Measurements from ENCODE around the gene PTPRT. TPM values are rescaled to one million over a fixed set of nuclear protein-coding genes. Genes with fewer than 3 reads are reported as not detected.

Gene PTPRT
- total and polyA plus RNA-seq, 2 of the 13 experiments (the other 11 are each of a cell fraction or from before 2014, with no cell fraction given): under 0.01 to 0.09 TPM

DNA sequence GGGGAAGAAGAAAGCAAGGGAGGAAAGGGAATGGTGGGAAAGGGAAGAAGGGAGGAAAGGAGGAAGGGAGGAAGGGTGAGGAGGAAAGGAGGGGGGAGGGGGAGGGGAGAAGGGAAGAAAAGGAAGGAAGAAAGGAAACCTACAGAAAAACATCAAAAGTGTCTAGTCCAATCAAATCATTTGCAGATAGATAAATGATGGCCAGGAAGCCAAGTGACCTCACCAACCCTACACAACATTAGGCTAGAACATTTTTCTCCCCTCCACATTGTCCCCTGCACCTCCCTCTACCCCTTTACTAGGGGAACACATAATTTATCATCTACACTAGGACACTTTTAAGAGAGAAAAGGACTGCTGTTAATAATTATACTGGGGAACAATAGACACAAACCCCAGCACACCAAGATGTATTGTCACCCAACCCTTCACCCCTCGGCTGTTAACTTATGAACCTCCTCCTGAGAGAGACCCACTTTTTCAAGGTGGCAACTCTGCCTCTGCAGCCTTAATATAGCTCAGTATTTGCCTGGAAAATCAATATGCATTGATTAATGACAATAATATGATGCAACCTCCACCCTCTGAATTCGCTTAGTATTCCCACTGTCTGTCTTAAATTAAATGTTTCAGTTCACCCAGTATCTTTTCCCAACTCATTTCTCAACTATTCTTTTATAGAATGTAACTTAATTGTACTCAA is 231.2 kb downstream of the PTPRT start:
- Histone ChIP-seq H3K4me2 (ENCODE audit: low read depth, low read length) (no peak overlapping the region), H3K9me3 (ENCODE audit: low read length) (no peaks in the 10 kb centered on the region), H3K27ac (ENCODE audit: extremely low read length, insufficient read depth, low read length) (no peak overlapping the region), H3K4me1 (ENCODE audit: insufficient read depth, low read length) (no peaks in the 10 kb centered on the region), H2AFZ (ENCODE audit: low read length) (no peak overlapping the region), H3K36me3 (replicated peaks in 1 of 2; ENCODE audit: control insufficient read depth in 1 of 2, insufficient read depth in 2 of 2, low read length in 2 of 2) (no peaks in the 10 kb centered on the region), H3K9ac (ENCODE audit: insufficient read depth, low read depth, low read length) (no peak overlapping the region), H3K4me3 (replicated peaks in 1 of 3; ENCODE audit: insufficient read depth in 1 of 3, low read depth in 2 of 3, low read length in 3 of 3) (no peak overlapping the region), H3K27me3 (ENCODE audit: control insufficient read depth in 1 of 2, insufficient read depth in 2 of 2, low read length in 2 of 2) (no peaks in the 10 kb centered on the region), H4K20me1 (ENCODE audit: insufficient read depth, low read length) (no peaks in the 10 kb centered on the region), H3K79me2 (ENCODE audit: insufficient read depth, low read length) (no peaks in the 10 kb centered on the region)
- in situ Hi-C loops (cut with HindIII; ENCODE audit: extremely low pct_ligation_motif_present, low pct_unique_long_range_greater_than_20kb): no loop called here
- no TSS peak for BruUV-seq (replicated peaks)
- WGBS (ENCODE audit: low lambda C conversion rate): 2% methylated on average over 2 of the region's 2 CpGs
- ChIA-PET CTCF (ENCODE audit: low intra/inter-chr PET ratio, low total read pairs) (no interaction called here), POLR2A (no interaction called here)
- ATAC-seq (no peak), FAIRE-seq (no peak), DNase-seq (ENCODE audit: low spot score) (no peak)
- intact Hi-C loops (cut with micrococcal nuclease; ENCODE audit: unreplicated experiment): no loop called here
- TF ChIP-seq ZNF546 (CRISPR knock-in tag; conservative IDR thresholded peaks at IDR 0.05) (no peak), THYN1 (CRISPR knock-in tag; IDR thresholded peaks at IDR 0.05; ENCODE audit: borderline replicate concordance, low read depth) (no peak), KAT2B (IDR thresholded peaks at IDR 0.05; ENCODE audit: borderline replicate concordance, low read depth, low read length) (peak; percentile 76), IRX3 (CRISPR knock-in tag; IDR thresholded peaks at IDR 0.05; ENCODE audit: borderline replicate concordance, low read depth) (no peak), ATF7 (IDR thresholded peaks at IDR 0.05) (peak; percentile 10; the same call in 1 of the 2 replicates), ATF7 (CRISPR knock-in tag; IDR thresholded peaks at IDR 0.05) (no peak), HNRNPK (IDR thresholded peaks at IDR 0.05; ENCODE audit: low read depth, low read length, poor library complexity, severe bottlenecking) (peak; percentile 97), ZNF709 (CRISPR knock-in tag; IDR thresholded peaks at IDR 0.05) (no peak), PCBP2 (optimal IDR thresholded peaks at IDR 0.05; ENCODE audit: low read depth, low read length, poor library complexity, severe bottlenecking) (peak; percentile 96)

DNA sequence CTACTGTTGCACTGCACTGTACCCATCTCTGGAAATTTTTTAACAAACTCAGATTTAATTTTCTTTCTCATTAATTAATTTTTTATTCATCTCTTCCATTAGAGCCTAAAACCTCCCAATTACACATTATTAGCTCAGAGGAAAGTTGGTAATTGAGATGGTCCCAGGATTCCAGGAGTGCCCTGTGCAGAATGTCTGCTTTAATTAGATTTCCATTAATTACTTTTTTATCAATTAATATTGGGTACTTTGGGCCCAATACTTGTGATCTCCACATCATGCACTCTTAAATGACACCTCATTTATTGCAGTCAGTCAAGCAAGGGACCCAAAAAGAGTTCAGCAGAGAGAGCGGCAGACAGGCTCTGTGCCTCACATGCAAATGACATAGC is 232.0 kb downstream of the PTPRT start:
- H3K9ac ChIP-seq (ENCODE audit: insufficient read depth, low read depth, low read length): no peak overlapping the region
- POLR2A ChIA-PET: no interaction called here
- no peaks in the 10 kb centered on the region for H3K27me3 ChIP-seq (ENCODE audit: control insufficient read depth in 1 of 2, insufficient read depth in 2 of 2, low read length in 2 of 2)
- H3K4me3 ChIP-seq (replicated peaks in 1 of 3; ENCODE audit: insufficient read depth in 1 of 3, low read depth in 2 of 3, low read length in 3 of 3): no peak overlapping the region
- DNase-seq (ENCODE audit: low spot score): no peak
- H3K4me1 ChIP-seq (ENCODE audit: insufficient read depth, low read length): no peaks in the 10 kb centered on the region
- BruUV-seq (replicated peaks): no TSS peak
- no peak overlapping the region for H3K27ac ChIP-seq (ENCODE audit: extremely low read length, insufficient read depth, low read length)
- no peak for ATAC-seq
- in situ Hi-C loops (cut with HindIII; ENCODE audit: extremely low pct_ligation_motif_present, low pct_unique_long_range_greater_than_20kb) (no loop called here), intact Hi-C loops (cut with micrococcal nuclease; ENCODE audit: unreplicated experiment) (no loop called here)
- no peaks in the 10 kb centered on the region for H3K9me3 ChIP-seq (ENCODE audit: low read length)
- FAIRE-seq: no peak
- no peak overlapping the region for H3K4me2 ChIP-seq (ENCODE audit: low read depth, low read length)
- no peaks in the 10 kb centered on the region for H3K79me2 ChIP-seq (ENCODE audit: insufficient read depth, low read length)
- no peaks in the 10 kb centered on the region for H4K20me1 ChIP-seq (ENCODE audit: insufficient read depth, low read length)
- H2AFZ ChIP-seq (ENCODE audit: low read length): no peak overlapping the region
- TF ChIP-seq ZKSCAN1 (IDR thresholded peaks at IDR 0.05; ENCODE audit: low read length): no peak
- no peak for TF ChIP-seq CBX2 (IDR thresholded peaks at IDR 0.05; ENCODE audit: low read depth, low read length)
- TF ChIP-seq CBX2 (CRISPR knock-in tag; IDR thresholded peaks at IDR 0.05; ENCODE audit: low read depth): no peak
- no peak for TF ChIP-seq FOXA1 (IDR thresholded peaks at IDR 0.05)
- TF ChIP-seq FOXA1 (CRISPR knock-in tag; IDR thresholded peaks at IDR 0.05): no peak
- no peak for TF ChIP-seq GFI1 (CRISPR knock-in tag; IDR thresholded peaks at IDR 0.05; ENCODE audit: borderline replicate concordance)
- no peak for TF ChIP-seq ZBTB3 (CRISPR knock-in tag; IDR thresholded peaks at IDR 0.05; ENCODE audit: borderline replicate concordance, low read depth)
- no peak for TF ChIP-seq ZNF740 (CRISPR knock-in tag; IDR thresholded peaks at IDR 0.05)
- TF ChIP-seq, protein P1, sequence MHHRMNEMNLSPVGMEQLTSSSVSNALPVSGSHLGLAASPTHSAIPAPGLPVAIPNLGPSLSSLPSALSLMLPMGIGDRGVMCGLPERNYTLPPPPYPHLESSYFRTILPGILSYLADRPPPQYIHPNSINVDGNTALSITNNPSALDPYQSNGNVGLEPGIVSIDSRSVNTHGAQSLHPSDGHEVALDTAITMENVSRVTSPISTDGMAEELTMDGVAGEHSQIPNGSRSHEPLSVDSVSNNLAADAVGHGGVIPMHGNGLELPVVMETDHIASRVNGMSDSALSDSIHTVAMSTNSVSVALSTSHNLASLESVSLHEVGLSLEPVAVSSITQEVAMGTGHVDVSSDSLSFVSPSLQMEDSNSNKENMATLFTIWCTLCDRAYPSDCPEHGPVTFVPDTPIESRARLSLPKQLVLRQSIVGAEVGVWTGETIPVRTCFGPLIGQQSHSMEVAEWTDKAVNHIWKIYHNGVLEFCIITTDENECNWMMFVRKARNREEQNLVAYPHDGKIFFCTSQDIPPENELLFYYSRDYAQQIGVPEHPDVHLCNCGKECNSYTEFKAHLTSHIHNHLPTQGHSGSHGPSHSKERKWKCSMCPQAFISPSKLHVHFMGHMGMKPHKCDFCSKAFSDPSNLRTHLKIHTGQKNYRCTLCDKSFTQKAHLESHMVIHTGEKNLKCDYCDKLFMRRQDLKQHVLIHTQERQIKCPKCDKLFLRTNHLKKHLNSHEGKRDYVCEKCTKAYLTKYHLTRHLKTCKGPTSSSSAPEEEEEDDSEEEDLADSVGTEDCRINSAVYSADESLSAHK (CRISPR knock-in tag; IDR thresholded peaks at IDR 0.05; ENCODE audit: borderline replicate concordance): no peak
- CTCF ChIA-PET (ENCODE audit: low intra/inter-chr PET ratio, low total read pairs): no interaction called here
- no peaks in the 10 kb centered on the region for H3K36me3 ChIP-seq (replicated peaks in 1 of 2; ENCODE audit: control insufficient read depth in 1 of 2, insufficient read depth in 2 of 2, low read length in 2 of 2)
- 87% methylated on average over 1 of the region's 1 CpG for WGBS (ENCODE audit: low lambda C conversion rate)
